B cell (primary cell): ENCODE results near the gene SH3RF3. TPM values are rescaled to one million over a fixed set of nuclear protein-coding genes. Genes with fewer than 3 reads are reported as not detected.

Experiments used
- ATAC-seq: fragments of 200-7000 bp; cut with Tn5 transposase; one replicate; pipeline ENCODE4 v1.10.0; 2021; ENCODE audit warnings: low read depth, mild to moderate bottlenecking, moderate number of reproducible peaks, moderate library complexity
- CTCF ChIA-PET: fragments of 350-600 bp; sonication (Branson Sonifier 250); formaldehyde crosslinking; loops from one replicate; lab custom pipeline; 2021; ENCODE audit warnings: antibody characterized with exemption, inconsistent platforms; lab: Charles Lee
- POLR2A ChIA-PET: fragments of 350-600 bp; sonication (Branson Sonifier 250); formaldehyde crosslinking; loops from one replicate; lab custom pipeline; 2021; ENCODE audit warnings: antibody characterized with exemption; lab: Charles Lee
- DNase-seq: peaks from one replicate; pipeline ENCODE4 v3.0.0; 2013
- H2AFZ ChIP-seq: 2 replicates; pipeline ENCODE4 v1.6.1; 2012; ENCODE audit warnings: mild to moderate bottlenecking, low read depth, low read length; ENCODE audit not compliant: insufficient read depth, poor library complexity, severe bottlenecking
- H3K27ac ChIP-seq, 2 donors: 1 replicate in 1 of 2; 2 replicates in 1 of 2; pipeline ENCODE4 v1.5.1; 2012 to 2013; ENCODE audit warnings: low read length in 2 of 2, mild to moderate bottlenecking in 2 of 2, moderate library complexity in 1 of 2
- H3K27me3 ChIP-seq, 4 experiments: fragments of 200-600 bp in 1 of 4; sonication (generic) in 1 of 4; replicated peaks in 1 of 4; 1 replicate in 2 of 4; 2 replicates in 2 of 4; pipeline versions ENCODE4 v1.6.1 to v1.7.0; 2013 to 2016; ENCODE audit warnings: low read length in 3 of 4, mild to moderate bottlenecking in 2 of 4, mixed read lengths in 1 of 4, moderate library complexity in 1 of 4; ENCODE audit not compliant: insufficient read depth in 4 of 4, control insufficient read depth in 3 of 4; ENCODE audit errors: control extremely low read depth in 1 of 4
- H3K36me3 ChIP-seq, 2 experiments: replicated peaks in 1 of 2; 1 replicate in 1 of 2; 2 replicates in 1 of 2; pipeline versions ENCODE4 v1.6.1 to v1.7.1; 2013; ENCODE audit warnings: low read length in 1 of 2; ENCODE audit not compliant: insufficient read depth in 2 of 2, control insufficient read depth in 1 of 2; ENCODE audit errors: control extremely low read depth in 1 of 2, extremely low read depth in 1 of 2
- H3K4me1 ChIP-seq, 2 donors: fragments of 200-600 bp in 1 of 2; sonication (generic) in 1 of 2; 1 replicate in 1 of 2; 2 replicates in 1 of 2; pipeline versions ENCODE4 v1.5.1 to v1.6.1; 2013 to 2017; ENCODE audit warnings: low read length in 2 of 2; ENCODE audit not compliant: control insufficient read depth in 2 of 2, insufficient read depth in 2 of 2
- H3K4me2 ChIP-seq: replicated peaks from 2 replicates; pipeline ENCODE3; 2012; ENCODE audit warnings: mild to moderate bottlenecking, low read depth, low read length; ENCODE audit not compliant: poor library complexity, severe bottlenecking
- H3K4me3 ChIP-seq, 5 experiments: fragments of 200-600 bp in 1 of 5; sonication (generic) in 1 of 5; 1 replicate in 3 of 5; 2 replicates in 2 of 5; pipeline versions ENCODE4 v1.5.1 to v1.7.0; 2011 to 2016; ENCODE audit warnings: low read length in 4 of 5, mild to moderate bottlenecking in 4 of 5, low read depth in 2 of 5, control low read depth in 1 of 5, moderate library complexity in 1 of 5; ENCODE audit not compliant: insufficient read depth in 1 of 5; ENCODE audit errors: control extremely low read depth in 1 of 5, extremely low read depth in 1 of 5
- H3K79me2 ChIP-seq: fragments of 200-600 bp; sonication (generic); one replicate; pipeline ENCODE4 v1.6.0; 2016; ENCODE audit warnings: low read length; ENCODE audit not compliant: control insufficient read depth, insufficient read depth
- H3K9ac ChIP-seq: fragments of 200-600 bp; sonication (generic); 2 replicates; pipeline ENCODE4 v1.6.1; 2017; ENCODE audit warnings: mild to moderate bottlenecking, low read length, moderate library complexity
- H3K9me3 ChIP-seq, 3 donors: one replicate each; pipeline versions ENCODE4 v1.6.1 to v1.7.1; 2013; ENCODE audit warnings: low read length in 2 of 3; ENCODE audit not compliant: control insufficient read depth in 2 of 3, insufficient read depth in 1 of 3; ENCODE audit errors: control extremely low read depth in 1 of 3
- H4K20me1 ChIP-seq: 2 replicates; pipeline ENCODE4 v1.6.0; 2012; ENCODE audit warnings: mild to moderate bottlenecking, low read length; ENCODE audit not compliant: insufficient read depth, control insufficient read depth, poor library complexity, severe bottlenecking
- H3K27ac Mint-ChIP-seq: one replicate; pipeline ENCODE4 v1.8.0; 2021; ENCODE audit warnings: mixed read lengths
- H3K27me3 Mint-ChIP-seq: one replicate; pipeline ENCODE4 v1.8.0; 2021; ENCODE audit warnings: mixed read lengths
- H3K4me1 Mint-ChIP-seq: one replicate; pipeline ENCODE4 v1.8.0; 2021; ENCODE audit warnings: mixed read lengths
- H3K4me3 Mint-ChIP-seq: one replicate; pipeline ENCODE4 v1.8.0; 2021; ENCODE audit warnings: mixed read lengths
- H3K9me3 Mint-ChIP-seq: one replicate; pipeline ENCODE4 v1.8.0; 2022; ENCODE audit warnings: mixed read lengths; ENCODE audit not compliant: insufficient read depth
- CTCF ChIP-seq: fragments of 200-600 bp; IDR thresholded peaks from one replicate; pipeline ENCODE4 v1.8.0; 2022; ENCODE audit warnings: antibody characterized with exemption, mild to moderate bottlenecking
- EZH2 ChIP-seq: IDR thresholded peaks from 2 replicates; pipeline ENCODE4 v1.6.1; 2012; ENCODE audit warnings: borderline replicate concordance, low read depth, mild to moderate bottlenecking, moderate library complexity, low read length; ENCODE audit not compliant: insufficient read depth, poor library complexity, severe bottlenecking
- WGBS: methylation state at CpG from one replicate; pipeline ENCODE4 v1.1.5; 2013; ENCODE audit warnings: missing lambda C conversion rate; ENCODE audit not compliant: insufficient coverage; 5-methylcytosine and 5-hydroxymethylcytosine counted together
- intact Hi-C: fragments of 100-400 bp; cut with micrococcal nuclease; formaldehyde crosslinking; loops from one replicate; pipeline ENCODE4 v1.10.0; 2022
- polyA plus RNA-seq: library from polyadenylated mRNA; depleted of rRNA; stranded (reverse); fragments of >200 nt; gene quantifications from 2 replicates; pipeline ENCODE4 v1.2.3, GENCODE V29; 2012
- total RNA-seq, 2 donors: library from RNA; stranded (reverse); fragments of 120-200 nt in 1 of 2; gene quantifications; 1 replicate in 1 of 2; 2 replicates in 1 of 2; pipeline versions ENCODE4 v1.2.3 to v1.2.4, GENCODE V29; 2013 to 2022

The SH3RF3 gene
- total and polyA plus RNA-seq, 2 donors (not counting 1 experiment from before 2014, with no cell fraction given) = 0.07 to 1.2 TPM

- Histone ChIP-seq H3K79me2 (no peaks in the 10 kb centered on the region), H3K4me2 (no peak overlapping the region), H3K36me3 (no peaks in the 10 kb centered on the region), H3K9me3 (no peaks in the 10 kb centered on the region), H3K27ac (no peak overlapping the region), H3K9ac (no peak overlapping the region), H3K4me3 (no peak overlapping the region), H2AFZ (no peak overlapping the region), H4K20me1 (no peaks in the 10 kb centered on the region), H3K27me3 (no peaks in the 10 kb centered on the region), H3K4me1 (no peaks in the 10 kb centered on the region)
- intact Hi-C loops = no loop called here
- POLR2A ChIA-PET = no interaction called here
- TF ChIP-seq EZH2 (no peak), CTCF (no peak)
- H3K9me3 Mint-ChIP-seq = no peaks in the 10 kb centered on the region
- H3K4me3 Mint-ChIP-seq = no peak overlapping the region
- ATAC-seq (no peak), DNase-seq (no peak)
- H3K27ac Mint-ChIP-seq = no peak overlapping the region
- no peaks in the 10 kb centered on the region for H3K27me3 Mint-ChIP-seq
- CTCF ChIA-PET = interaction anchor here (0.8 to 2.3 kb wide), 2 partner anchors 11 to 16 kb away, joined by 3 to 10 read pairs; no protein-coding TSS in a partner anchor
- 83% methylated on average over 12 of the region's 15 CpGs for WGBS
- H3K4me1 Mint-ChIP-seq = no peaks in the 10 kb centered on the region
These were observed 369.9 kb downstream of the SH3RF3 start for GRCh38 chr2:109498906-109499305.

GRCh38 chr2:109499566-109499965 is 370.6 kb downstream of the SH3RF3 start:
- TF ChIP-seq CTCF (no peak), EZH2 (no peak)
- no peak overlapping the region for H2AFZ ChIP-seq
- H3K4me3 ChIP-seq = no peak overlapping the region
- ChIA-PET POLR2A (no interaction called here), CTCF (interaction anchor here (2.3 kb wide), 1 partner anchor 11 kb away, joined by 10 read pairs; no protein-coding TSS in a partner anchor)
- intact Hi-C loops = no loop called here
- no peak overlapping the region for H3K9ac ChIP-seq
- H3K79me2 ChIP-seq = no peaks in the 10 kb centered on the region
- H3K4me2 ChIP-seq = no peak overlapping the region
- no peak overlapping the region for H3K27ac Mint-ChIP-seq
- no peaks in the 10 kb centered on the region for H3K27me3 ChIP-seq
- no peak for ATAC-seq
- 14% methylated on average over 5 of the region's 5 CpGs for WGBS
- H3K27ac ChIP-seq = no peak overlapping the region
- no peaks in the 10 kb centered on the region for H3K36me3 ChIP-seq
- H4K20me1 ChIP-seq = no peaks in the 10 kb centered on the region
- no peaks in the 10 kb centered on the region for H3K9me3 ChIP-seq
- H3K4me1 Mint-ChIP-seq = no peaks in the 10 kb centered on the region
- H3K9me3 Mint-ChIP-seq = no peaks in the 10 kb centered on the region
- no peak for DNase-seq
- H3K4me1 ChIP-seq = no peaks in the 10 kb centered on the region
- no peak overlapping the region for H3K4me3 Mint-ChIP-seq
- no peaks in the 10 kb centered on the region for H3K27me3 Mint-ChIP-seq
